ENCODE results near the gene CEP89.
"Not testable (repeated sequence)": the region's sequence is repeated elsewhere in the genome, so short reads cannot be mapped to it uniquely, and the experiment has no call there.

Gene CEP89

GRCh38 chr19:32971715-32972540 is at the start of gene CEP89, which contains the start of gene FAAP24:
TSS of gene CEP89 (minus strand) at chr19:32971958. CDS start at chr19:32971874, 84 bp downstream.
TSS of gene FAAP24 (plus strand) at chr19:32972242. CDS start at chr19:32973197, 955 bp downstream.
- peak; percentile 98 for DNase-seq (ENCODE audit: low spot score)

GRCh38 chr19:33010891-33011290 is 39.1 kb upstream of the CEP89 start:
- DNase-seq (ENCODE audit: low spot score), result not testable (repeated sequence)

- DNase-seq (ENCODE audit: low spot score), result no peak
Measured at GRCh38 chr19:33008738-33009137, 37.0 kb upstream of the CEP89 start.

- DNase-seq (ENCODE audit: low spot score), result no peak
Measured at GRCh38 chr19:33005440-33005839, 33.7 kb upstream of the CEP89 start.

- DNase-seq (ENCODE audit: low spot score), result not testable (repeated sequence)
Measured at GRCh38 chr19:33003424-33004024, 31.8 kb upstream of the CEP89 start.

GRCh38 chr19:33002126-33002865 is 30.5 kb upstream of the CEP89 start:
- not testable (repeated sequence) for DNase-seq (ENCODE audit: low spot score)

GRCh38 chr19:33000910-33001309 is 29.2 kb upstream of the CEP89 start:
- no peak for DNase-seq (ENCODE audit: low spot score)

GRCh38 chr19:33000510-33000909 is 28.8 kb upstream of the CEP89 start:
- DNase-seq (ENCODE audit: low spot score), result no peak

- no peak for DNase-seq (ENCODE audit: low spot score)
Measured at GRCh38 chr19:32998722-32999121, 27.0 kb upstream of the CEP89 start.

- DNase-seq (ENCODE audit: low spot score), result no peak
Measured at GRCh38 chr19:32997716-32998355, 26.1 kb upstream of the CEP89 start.

- DNase-seq (ENCODE audit: low spot score), result not testable (repeated sequence)
Measured at GRCh38 chr19:32997061-32997464, 25.3 kb upstream of the CEP89 start.

- DNase-seq (ENCODE audit: low spot score), result not testable (repeated sequence)
Measured at GRCh38 chr19:32995966-32996365, 24.2 kb upstream of the CEP89 start.

GRCh38 chr19:32988724-32989123 is 17.0 kb upstream of the CEP89 start:
- no peak for DNase-seq (ENCODE audit: low spot score)

- DNase-seq (ENCODE audit: low spot score), result not testable (repeated sequence)
Measured at GRCh38 chr19:32988254-32988653, 16.5 kb upstream of the CEP89 start.

- DNase-seq (ENCODE audit: low spot score), result not testable (repeated sequence)
Measured at GRCh38 chr19:32982488-32982887, 10.7 kb upstream of the CEP89 start.

- not testable (repeated sequence) for DNase-seq (ENCODE audit: low spot score)
Measured at GRCh38 chr19:32979807-32980206, 8.0 kb upstream of the CEP89 start.

- not testable (repeated sequence) for DNase-seq (ENCODE audit: low spot score)
Measured at GRCh38 chr19:32977813-32978212, 6.1 kb upstream of the CEP89 start.

GRCh38 chr19:32977280-32977679 is 5.5 kb upstream of the CEP89 start:
- no peak for DNase-seq (ENCODE audit: low spot score)

- DNase-seq (ENCODE audit: low spot score), result peak; percentile 49
Measured at GRCh38 chr19:32976223-32976805, 4.6 kb upstream of the CEP89 start.

GRCh38 chr19:32971012-32971595 is 654 bp downstream of the CEP89 start:
- no peak for DNase-seq (ENCODE audit: low spot score)

- DNase-seq (ENCODE audit: low spot score), result no peak
Measured at GRCh38 chr19:32969549-32969948, 2.2 kb downstream of the CEP89 start.

All from HuH-7.5 (cell line).